Neural progenitor cell (in vitro differentiated cells): ENCODE results near the gene NDUFAF2. TPM values are rescaled to one million over a fixed set of nuclear protein-coding genes. Genes with fewer than 3 reads are reported as not detected.
"Not testable (repeated sequence)": the region's sequence is repeated elsewhere in the genome, so short reads cannot be mapped to it uniquely, and the experiment has no call there.

Experiments used
- DNase-seq: peaks from one replicate; pipeline ENCODE4 v3.0.0-alpha.2; 2016; ENCODE audit warnings: low spot score
- H2AFZ ChIP-seq: fragments of 200-600 bp; sonication (generic); replicated peaks from 2 replicates; pipeline ENCODE4 v1.6.1; 2016; ENCODE audit warnings: antibody characterized with exemption
- H3F3A ChIP-seq: fragments of 200-600 bp; sonication (generic); 2 replicates; pipeline ENCODE4 v1.6.1; 2016; ENCODE audit warnings: antibody characterized with exemption, low read depth
- H3K27ac ChIP-seq: fragments of 200-600 bp; sonication (generic); 2 replicates; pipeline ENCODE4 v1.5.1; 2016; ENCODE audit warnings: mild to moderate bottlenecking
- H3K27me3 ChIP-seq: fragments of 200-600 bp; sonication (generic); 2 replicates; pipeline ENCODE4 v1.6.1; 2016; ENCODE audit warnings: mild to moderate bottlenecking, moderate library complexity
- H3K36me3 ChIP-seq: fragments of 200-600 bp; sonication (generic); 2 replicates; pipeline ENCODE4 v1.5.1; 2016
- H3K4me1 ChIP-seq: fragments of 200-600 bp; sonication (generic); 2 replicates; pipeline ENCODE4 v1.6.1; 2016; ENCODE audit warnings: mixed run types
- H3K4me2 ChIP-seq: fragments of 200-600 bp; sonication (generic); 2 replicates; pipeline ENCODE4 v1.6.1; 2016
- H3K4me3 ChIP-seq: fragments of 200-600 bp; sonication (generic); 2 replicates; pipeline ENCODE4 v1.5.1; 2016
- H3K79me2 ChIP-seq: fragments of 200-600 bp; sonication (generic); 2 replicates; pipeline ENCODE4 v1.6.1; 2016; ENCODE audit warnings: low read depth
- H3K9ac ChIP-seq: fragments of 200-600 bp; sonication (generic); 2 replicates; pipeline ENCODE4 v1.6.1; 2016
- H3K9me3 ChIP-seq: fragments of 200-600 bp; sonication (generic); 2 replicates; pipeline ENCODE4 v1.5.1; 2016; ENCODE audit warnings: low read depth
- H4K20me1 ChIP-seq: fragments of 200-600 bp; sonication (generic); 2 replicates; pipeline ENCODE4 v1.6.1; 2016; ENCODE audit warnings: low read depth
- H3K27ac Mint-ChIP-seq: 3 replicates; pipeline ENCODE4 v1.8.0; 2021; ENCODE audit warnings: mixed read lengths
- H3K27me3 Mint-ChIP-seq: 2 replicates; pipeline ENCODE4 v1.8.0; 2022; ENCODE audit warnings: low read depth, mild to moderate bottlenecking, inconsistent platforms, moderate library complexity, mixed read lengths; ENCODE audit not compliant: insufficient read depth
- H3K36me3 Mint-ChIP-seq: 3 replicates; pipeline ENCODE4 v1.8.0; 2021; ENCODE audit warnings: mixed read lengths
- H3K4me1 Mint-ChIP-seq: 3 replicates; pipeline ENCODE4 v1.8.0; 2021; ENCODE audit warnings: mixed read lengths
- H3K4me3 Mint-ChIP-seq: 3 replicates; pipeline ENCODE4 v1.8.0; 2021; ENCODE audit warnings: mild to moderate bottlenecking, moderate library complexity, mixed read lengths
- H3K9me3 Mint-ChIP-seq: 3 replicates; pipeline ENCODE4 v1.8.0; 2020; ENCODE audit warnings: mixed read lengths
- CTCF ChIP-seq: fragments of 200-600 bp; sonication (generic); IDR thresholded peaks from 2 replicates; pipeline ENCODE4 v1.5.1; 2017; ENCODE audit warnings: antibody characterized with exemption, mild to moderate bottlenecking
- EZH2 ChIP-seq: fragments of 200-600 bp; sonication (generic); IDR thresholded peaks from 2 replicates; pipeline ENCODE4 v1.6.1; 2017; ENCODE audit warnings: antibody characterized with exemption, mild to moderate bottlenecking, moderate library complexity
- EZH2phosphoT487 ChIP-seq: fragments of 200-600 bp; sonication (generic); IDR thresholded peaks from 2 replicates; pipeline ENCODE4 v1.6.1; 2017; ENCODE audit warnings: antibody characterized with exemption
- total RNA-seq: library from RNA; depleted of rRNA; stranded (reverse); fragments of >200 nt; gene quantifications from 2 replicates; pipeline ENCODE4 v1.2.3, GENCODE V29; 2015; ENCODE audit warnings: low replicate concordance

Gene NDUFAF2
- total RNA-seq, 1 donor from 2014 or later, result 42.1 TPM

GRCh38 chr5:61030163-61030482 is 85.1 kb downstream of the NDUFAF2 start:
- H3K9me3 ChIP-seq, result no peaks in the 10 kb centered on the region
- no peaks in the 10 kb centered on the region for H3K4me1 ChIP-seq
- H3K27me3 ChIP-seq, result no peaks in the 10 kb centered on the region
- H3F3A ChIP-seq, result no peaks in the 10 kb centered on the region
- no peaks in the 10 kb centered on the region for H4K20me1 ChIP-seq
- no peak overlapping the region for H3K27ac Mint-ChIP-seq
- peaks cover 5% of the 10 kb centered on the region for H3K4me1 Mint-ChIP-seq
- H3K27ac ChIP-seq, result no peak overlapping the region
- no peak overlapping the region for H3K9ac ChIP-seq
- H3K4me2 ChIP-seq, result no peak overlapping the region
- TF ChIP-seq EZH2 (no peak), EZH2phosphoT487 (no peak), CTCF (no peak)
- H3K9me3 Mint-ChIP-seq, result peaks cover 2% of the 10 kb centered on the region
- no peak for DNase-seq
- H3K36me3 Mint-ChIP-seq, result no peaks in the 10 kb centered on the region
- no peaks in the 10 kb centered on the region for H3K27me3 Mint-ChIP-seq
- no peak overlapping the region for H2AFZ ChIP-seq
- H3K36me3 ChIP-seq, result no peaks in the 10 kb centered on the region
- H3K4me3 Mint-ChIP-seq, result no peak overlapping the region
- no peak overlapping the region for H3K4me3 ChIP-seq
- no peaks in the 10 kb centered on the region for H3K79me2 ChIP-seq

GRCh38 chr5:61031301-61031700 is 86.3 kb downstream of the NDUFAF2 start:
- H3K79me2 ChIP-seq, H3K4me3 ChIP-seq, H3K27ac Mint-ChIP-seq, H3K4me3 Mint-ChIP-seq, H3K9me3 Mint-ChIP-seq, H2AFZ ChIP-seq, H3K4me1 ChIP-seq, H3K4me2 ChIP-seq, H3K36me3 ChIP-seq, H4K20me1 ChIP-seq, H3K9me3 ChIP-seq, H3K9ac ChIP-seq, H3K36me3 Mint-ChIP-seq, DNase-seq, H3K27ac ChIP-seq, H3F3A ChIP-seq, H3K27me3 ChIP-seq, H3K27me3 Mint-ChIP-seq, H3K4me1 Mint-ChIP-seq: not testable (repeated sequence)

- no peaks in the 10 kb centered on the region for H4K20me1 ChIP-seq
- no peaks in the 10 kb centered on the region for H3K27me3 ChIP-seq
- Mint-ChIP-seq H3K36me3 (peaks cover 2% of the 10 kb centered on the region), H3K4me1 (no peaks in the 10 kb centered on the region), H3K27ac (no peak overlapping the region), H3K9me3 (peaks cover 8% of the 10 kb centered on the region), H3K4me3 (no peak overlapping the region), H3K27me3 (peaks cover 2% of the 10 kb centered on the region)
- H3K27ac ChIP-seq, result no peak overlapping the region
- no peaks in the 10 kb centered on the region for H3F3A ChIP-seq
- no peak overlapping the region for H3K9ac ChIP-seq
- H3K36me3 ChIP-seq, result no peaks in the 10 kb centered on the region
- H2AFZ ChIP-seq, result no peak overlapping the region
- DNase-seq, result no peak
- no peaks in the 10 kb centered on the region for H3K9me3 ChIP-seq
- TF ChIP-seq EZH2, result no peak
- TF ChIP-seq EZH2phosphoT487, result no peak
- no peak for TF ChIP-seq CTCF
- H3K4me2 ChIP-seq, result no peak overlapping the region
- H3K4me1 ChIP-seq, result no peaks in the 10 kb centered on the region
- H3K4me3 ChIP-seq, result no peak overlapping the region
- no peaks in the 10 kb centered on the region for H3K79me2 ChIP-seq
These were observed 99.5 kb downstream of the NDUFAF2 start for GRCh38 chr5:61044545-61044944.

- no peak overlapping the region for H3K4me3 ChIP-seq
- DNase-seq, result no peak
- H3K36me3 ChIP-seq, result no peaks in the 10 kb centered on the region
- H3K9me3 ChIP-seq, result no peaks in the 10 kb centered on the region
- Mint-ChIP-seq H3K4me1 (peaks cover 11% of the 10 kb centered on the region), H3K36me3 (peaks cover 2% of the 10 kb centered on the region), H3K4me3 (no peak overlapping the region), H3K9me3 (peaks cover 8% of the 10 kb centered on the region), H3K27me3 (peaks cover 2% of the 10 kb centered on the region), H3K27ac (no peak overlapping the region)
- no peak for TF ChIP-seq EZH2
- H3K4me2 ChIP-seq, result no peak overlapping the region
- H3F3A ChIP-seq, result no peaks in the 10 kb centered on the region
- no peak overlapping the region for H3K27ac ChIP-seq
- no peak overlapping the region for H3K9ac ChIP-seq
- no peaks in the 10 kb centered on the region for H4K20me1 ChIP-seq
- H3K27me3 ChIP-seq, result no peaks in the 10 kb centered on the region
- no peak overlapping the region for H2AFZ ChIP-seq
- no peaks in the 10 kb centered on the region for H3K79me2 ChIP-seq
- no peaks in the 10 kb centered on the region for H3K4me1 ChIP-seq
These were observed 102.3 kb downstream of the NDUFAF2 start for GRCh38 chr5:61047346-61047745.
